ENCODE data around the gene MTMR10.

- no peak for TF ChIP-seq CTCF (IDR thresholded peaks at IDR 0.05; ENCODE audit: low read length)
- no peak for TF ChIP-seq EZH2 (optimal IDR thresholded peaks at IDR 0.05; ENCODE audit: low read depth, low read length)
These were observed 35.0 kb downstream of the MTMR10 start for GRCh38 chr15:30956216-30957124.
